Measurements from ENCODE around the gene CNTN5.

The CNTN5 gene

DNA sequence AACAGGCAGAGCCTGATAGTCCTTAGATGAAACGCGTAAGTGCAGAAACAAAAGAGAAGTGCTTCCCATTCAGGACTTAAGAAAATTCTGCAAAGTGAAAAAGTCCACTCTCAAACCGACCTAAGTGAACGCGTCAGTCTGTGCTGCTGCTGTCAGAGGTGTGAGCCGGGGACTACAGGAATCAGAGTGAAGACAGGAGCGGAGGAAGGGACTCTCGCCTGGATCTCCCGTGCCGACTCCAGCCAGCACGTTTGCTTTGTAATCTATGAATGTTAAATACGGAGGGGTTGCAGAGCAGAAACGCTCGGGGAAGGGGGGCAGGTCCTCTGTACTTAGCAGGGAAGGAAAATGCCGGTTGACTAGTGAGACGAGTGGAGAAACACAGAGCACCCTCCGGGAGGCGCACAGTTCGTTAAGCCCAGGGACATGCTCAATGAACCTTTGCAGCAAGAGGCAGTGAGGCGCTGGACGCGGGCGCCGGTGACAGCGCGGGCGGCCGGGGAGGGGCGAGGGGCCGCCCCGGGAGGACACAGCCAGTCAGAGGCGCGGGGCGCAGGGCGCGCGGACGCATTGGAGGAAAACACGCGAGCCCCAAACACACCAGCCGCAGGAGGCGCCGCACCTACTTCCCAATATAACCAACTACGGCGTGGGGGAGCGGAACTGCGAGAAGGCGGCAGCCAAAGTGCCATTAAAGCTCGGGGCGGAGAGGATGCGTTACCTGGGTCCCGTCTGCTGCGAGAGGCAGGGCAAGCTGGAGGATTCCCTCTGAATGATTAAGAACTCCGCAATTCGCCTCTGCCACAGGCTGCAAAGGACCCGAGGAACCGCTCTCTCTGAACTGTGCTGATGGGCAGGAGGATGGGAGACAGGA, at the start of gene CNTN5:
TSS of gene CNTN5 (plus strand) at position 598 of the 874 bp plus-strand sequence.
- TF ChIP-seq, protein P1, sequence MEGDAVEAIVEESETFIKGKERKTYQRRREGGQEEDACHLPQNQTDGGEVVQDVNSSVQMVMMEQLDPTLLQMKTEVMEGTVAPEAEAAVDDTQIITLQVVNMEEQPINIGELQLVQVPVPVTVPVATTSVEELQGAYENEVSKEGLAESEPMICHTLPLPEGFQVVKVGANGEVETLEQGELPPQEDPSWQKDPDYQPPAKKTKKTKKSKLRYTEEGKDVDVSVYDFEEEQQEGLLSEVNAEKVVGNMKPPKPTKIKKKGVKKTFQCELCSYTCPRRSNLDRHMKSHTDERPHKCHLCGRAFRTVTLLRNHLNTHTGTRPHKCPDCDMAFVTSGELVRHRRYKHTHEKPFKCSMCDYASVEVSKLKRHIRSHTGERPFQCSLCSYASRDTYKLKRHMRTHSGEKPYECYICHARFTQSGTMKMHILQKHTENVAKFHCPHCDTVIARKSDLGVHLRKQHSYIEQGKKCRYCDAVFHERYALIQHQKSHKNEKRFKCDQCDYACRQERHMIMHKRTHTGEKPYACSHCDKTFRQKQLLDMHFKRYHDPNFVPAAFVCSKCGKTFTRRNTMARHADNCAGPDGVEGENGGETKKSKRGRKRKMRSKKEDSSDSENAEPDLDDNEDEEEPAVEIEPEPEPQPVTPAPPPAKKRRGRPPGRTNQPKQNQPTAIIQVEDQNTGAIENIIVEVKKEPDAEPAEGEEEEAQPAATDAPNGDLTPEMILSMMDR (IDR thresholded peaks at IDR 0.05; ENCODE audit: control insufficient read depth, insufficient read depth, low read depth, low read length, missing control alignments): no peak
- peak within 1 kb of the TSS; percentile 18; the same call in 1 of the 2 replicates for H3K4me3 ChIP-seq (ENCODE audit: control insufficient read depth, low read depth, low read length)
- DNase-seq (ENCODE audit: low read depth): no peak

DNA sequence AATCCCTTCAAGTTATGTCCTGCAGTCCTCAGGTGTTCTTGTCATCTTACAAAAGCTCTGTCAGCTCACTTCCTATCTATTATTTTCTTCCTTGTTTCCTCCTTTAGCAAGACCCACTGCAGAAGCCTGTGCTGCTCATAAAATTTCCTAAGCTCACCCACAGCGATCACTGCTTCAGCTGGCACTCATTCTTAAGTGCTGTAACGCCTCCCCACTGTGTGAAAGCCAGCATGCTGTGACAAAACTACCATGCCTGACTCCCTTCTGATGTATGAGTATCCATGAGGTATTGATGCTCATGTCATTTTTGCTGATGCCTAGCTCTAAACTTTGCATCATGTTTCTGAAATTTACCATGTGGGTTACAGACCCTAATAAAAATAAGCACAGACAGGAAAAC, 41.5 kb upstream of the CNTN5 start:
- no peak overlapping the region for H3K4me3 ChIP-seq (ENCODE audit: control insufficient read depth, low read depth, low read length)
- TF ChIP-seq, protein P1 (IDR thresholded peaks at IDR 0.05; ENCODE audit: control insufficient read depth, insufficient read depth, low read depth, low read length, missing control alignments): no peak
- DNase-seq (ENCODE audit: low read depth): no peak

DNA sequence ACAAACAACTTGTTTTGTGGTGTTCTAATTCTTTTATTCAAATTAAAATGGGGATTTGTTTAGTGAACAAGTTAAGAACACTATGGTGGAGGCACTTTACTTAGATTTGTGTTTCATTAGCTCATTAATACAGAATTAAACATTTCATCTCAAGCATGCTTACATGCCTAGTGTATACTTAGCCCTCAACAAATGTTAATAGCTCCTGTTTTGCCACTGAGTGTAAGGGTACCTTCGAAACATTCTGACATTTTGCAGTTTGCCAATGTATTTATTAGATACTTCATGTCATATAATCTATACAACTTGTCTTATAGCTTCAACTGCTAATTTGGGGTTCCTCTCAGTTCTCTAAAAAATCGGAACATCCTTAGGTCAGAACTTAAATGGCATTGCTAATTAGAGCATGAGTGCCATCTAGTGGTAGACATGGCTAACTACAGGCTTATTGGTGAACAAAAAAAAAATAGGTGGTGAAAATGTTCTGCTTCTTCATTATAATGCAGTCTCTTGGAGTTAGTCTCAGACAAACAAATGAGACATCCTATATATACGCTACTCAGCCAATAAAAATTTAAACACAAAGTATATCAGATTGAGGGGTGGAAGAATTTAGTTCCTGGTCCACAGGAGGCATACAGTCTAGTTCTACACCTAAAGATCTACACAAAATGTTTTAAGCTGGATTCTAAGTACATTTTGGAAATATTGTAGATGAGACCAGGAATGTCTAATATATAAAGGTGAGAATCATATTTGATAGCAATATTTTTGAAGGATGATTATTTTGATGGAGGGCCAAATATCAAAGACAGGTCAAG, 4.9 kb upstream of the CNTN5 start:
- no peak overlapping the region for H3K4me3 ChIP-seq (ENCODE audit: control insufficient read depth, low read depth, low read length)
- DNase-seq (ENCODE audit: low read depth): peak; percentile 5
- TF ChIP-seq, protein P1 (IDR thresholded peaks at IDR 0.05; ENCODE audit: control insufficient read depth, insufficient read depth, low read depth, low read length, missing control alignments): peak; percentile 82

DNA sequence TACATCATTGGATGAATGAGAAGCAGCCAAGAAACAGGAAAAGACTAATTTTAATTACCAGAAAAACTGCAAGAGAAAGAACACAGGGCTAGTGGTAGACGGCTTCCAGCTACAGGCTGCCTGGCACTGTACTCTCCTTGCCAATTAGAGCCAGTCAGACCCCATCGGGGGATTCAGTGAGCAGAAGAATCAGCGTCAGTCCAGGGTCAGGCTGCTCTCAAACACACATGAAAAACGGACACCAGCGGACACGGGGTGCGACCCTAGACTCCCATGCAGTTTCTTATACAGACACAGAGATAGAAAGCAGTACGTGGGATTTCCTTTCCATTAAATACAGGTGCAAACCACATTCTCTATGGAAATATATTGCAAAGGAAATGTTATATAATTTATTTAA, 1.1 kb upstream of the CNTN5 start:
- no peak overlapping the region for H3K4me3 ChIP-seq (ENCODE audit: control insufficient read depth, low read depth, low read length)
- no peak for DNase-seq (ENCODE audit: low read depth)
- TF ChIP-seq, protein P1 (IDR thresholded peaks at IDR 0.05; ENCODE audit: control insufficient read depth, insufficient read depth, low read depth, low read length, missing control alignments): no peak

DNA sequence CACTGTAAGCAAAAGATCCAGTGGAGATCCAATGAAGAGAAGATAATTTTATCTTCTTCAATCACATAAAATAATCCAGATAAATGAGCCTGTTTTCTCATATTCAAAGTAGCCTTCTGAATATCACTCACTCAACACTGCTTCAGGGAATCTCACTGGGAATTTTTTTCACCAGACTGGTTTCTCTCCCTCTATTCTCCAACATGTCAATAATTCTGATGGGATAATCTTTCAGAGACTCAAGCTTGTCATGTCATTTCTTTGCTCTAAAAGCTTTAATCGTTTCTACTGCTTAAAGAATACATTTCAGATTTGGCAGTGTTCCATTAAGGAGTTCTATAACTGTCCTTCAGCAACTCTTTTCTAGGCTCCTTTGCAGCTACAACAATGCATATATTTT, 16.3 kb downstream of the CNTN5 start:
- no peak for DNase-seq (ENCODE audit: low read depth)
- no peak overlapping the region for H3K4me3 ChIP-seq (ENCODE audit: control insufficient read depth, low read depth, low read length)
- TF ChIP-seq, protein P1 (IDR thresholded peaks at IDR 0.05; ENCODE audit: control insufficient read depth, insufficient read depth, low read depth, low read length, missing control alignments): no peak

DNA sequence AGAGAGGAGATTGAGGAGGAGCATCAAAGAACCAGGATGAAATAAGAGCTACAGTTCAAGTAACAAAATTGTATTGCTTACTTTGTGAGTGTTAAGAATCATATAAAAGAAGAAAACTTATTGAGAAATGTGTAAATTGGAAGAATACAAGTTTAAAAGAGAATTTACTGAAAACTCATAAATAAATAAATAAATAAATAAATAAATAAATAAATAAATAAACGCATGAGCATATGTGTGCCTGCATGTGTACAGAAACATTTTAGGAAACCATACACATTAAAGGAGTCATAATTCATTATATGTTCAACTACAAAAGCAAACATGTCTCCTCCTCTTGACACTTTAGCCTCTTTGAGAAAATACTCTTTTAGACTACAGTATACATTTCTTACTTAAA, 42.6 kb downstream of the CNTN5 start:
- TF ChIP-seq, protein P1 (IDR thresholded peaks at IDR 0.05; ENCODE audit: control insufficient read depth, insufficient read depth, low read depth, low read length, missing control alignments): no peak
- no peak for DNase-seq (ENCODE audit: low read depth)
- no peak overlapping the region for H3K4me3 ChIP-seq (ENCODE audit: control insufficient read depth, low read depth, low read length)

Measured in AG09309 (cell line).